ENCODE data around the gene CUBN.

The CUBN gene

DNA sequence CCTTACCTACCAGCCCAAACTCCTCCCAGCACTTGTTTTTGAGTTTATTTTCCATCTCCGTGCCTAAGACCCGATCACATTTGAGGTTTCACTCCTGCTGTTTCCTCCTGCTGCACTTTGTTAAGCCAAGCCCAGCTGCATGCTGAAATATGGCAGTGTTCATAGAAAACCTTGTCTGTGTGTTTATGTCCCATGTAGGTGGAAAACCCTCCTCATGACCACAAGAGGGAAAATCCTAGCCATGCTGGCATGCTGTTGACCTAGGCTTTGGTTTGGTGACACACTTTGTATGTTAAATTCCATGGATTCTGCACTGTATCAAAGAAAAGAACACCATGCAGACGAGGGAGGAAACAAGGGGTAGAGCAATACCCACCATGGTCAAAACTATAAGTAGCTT lies 154.4 kb downstream of the CUBN start:
- no peak overlapping the region for H3K4me3 ChIP-seq (ENCODE audit: low read depth, low read length)
- DNase-seq (ENCODE audit: low read depth), result no peak
- TF ChIP-seq POLR2A (IDR thresholded peaks at IDR 0.05; ENCODE audit: extremely low read depth, insufficient read length), result no peak
- TF ChIP-seq MYC (IDR thresholded peaks at IDR 0.05; ENCODE audit: low read depth, low read length), result no peak

DNA sequence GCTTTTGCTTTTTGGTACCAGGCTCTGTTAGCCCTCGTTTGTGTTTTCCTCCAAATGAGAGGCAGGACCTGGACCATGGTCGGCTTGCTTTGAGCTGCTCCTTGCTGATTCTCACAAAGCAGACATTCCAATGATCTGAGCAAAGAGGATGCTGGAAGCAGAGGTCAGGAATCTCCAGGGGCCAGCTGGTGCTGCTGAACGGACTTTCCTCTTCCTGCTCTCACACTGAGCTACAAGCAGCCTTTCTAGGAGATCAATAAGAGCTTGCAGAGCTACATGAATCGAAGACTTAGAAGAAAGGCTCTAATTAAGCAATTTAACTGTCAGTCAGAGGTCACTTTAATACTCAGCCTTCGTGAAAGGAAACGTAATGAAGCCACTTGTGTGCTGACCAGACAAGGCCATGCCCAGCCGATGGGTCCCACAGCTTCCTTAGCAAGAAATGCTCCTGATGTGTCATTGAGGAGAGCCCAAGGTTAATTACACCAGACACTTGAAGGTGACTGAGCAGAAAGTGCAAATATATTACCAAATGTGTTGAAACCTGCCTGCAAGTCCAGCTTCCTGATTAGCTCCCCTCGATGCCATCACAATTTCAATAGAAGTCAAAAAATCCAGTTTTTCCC lies 161.1 kb downstream of the CUBN start:
- no peak for DNase-seq (ENCODE audit: low read depth)
- TF ChIP-seq, protein P1, sequence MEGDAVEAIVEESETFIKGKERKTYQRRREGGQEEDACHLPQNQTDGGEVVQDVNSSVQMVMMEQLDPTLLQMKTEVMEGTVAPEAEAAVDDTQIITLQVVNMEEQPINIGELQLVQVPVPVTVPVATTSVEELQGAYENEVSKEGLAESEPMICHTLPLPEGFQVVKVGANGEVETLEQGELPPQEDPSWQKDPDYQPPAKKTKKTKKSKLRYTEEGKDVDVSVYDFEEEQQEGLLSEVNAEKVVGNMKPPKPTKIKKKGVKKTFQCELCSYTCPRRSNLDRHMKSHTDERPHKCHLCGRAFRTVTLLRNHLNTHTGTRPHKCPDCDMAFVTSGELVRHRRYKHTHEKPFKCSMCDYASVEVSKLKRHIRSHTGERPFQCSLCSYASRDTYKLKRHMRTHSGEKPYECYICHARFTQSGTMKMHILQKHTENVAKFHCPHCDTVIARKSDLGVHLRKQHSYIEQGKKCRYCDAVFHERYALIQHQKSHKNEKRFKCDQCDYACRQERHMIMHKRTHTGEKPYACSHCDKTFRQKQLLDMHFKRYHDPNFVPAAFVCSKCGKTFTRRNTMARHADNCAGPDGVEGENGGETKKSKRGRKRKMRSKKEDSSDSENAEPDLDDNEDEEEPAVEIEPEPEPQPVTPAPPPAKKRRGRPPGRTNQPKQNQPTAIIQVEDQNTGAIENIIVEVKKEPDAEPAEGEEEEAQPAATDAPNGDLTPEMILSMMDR (IDR thresholded peaks at IDR 0.05; ENCODE audit: low read depth, low read length), result no peak
- TF ChIP-seq MYC (IDR thresholded peaks at IDR 0.05; ENCODE audit: low read depth, low read length) (no peak), POLR2A (IDR thresholded peaks at IDR 0.05; ENCODE audit: extremely low read depth, insufficient read length) (no peak)
- no peak overlapping the region for H3K4me3 ChIP-seq (ENCODE audit: low read depth, low read length)

DNA sequence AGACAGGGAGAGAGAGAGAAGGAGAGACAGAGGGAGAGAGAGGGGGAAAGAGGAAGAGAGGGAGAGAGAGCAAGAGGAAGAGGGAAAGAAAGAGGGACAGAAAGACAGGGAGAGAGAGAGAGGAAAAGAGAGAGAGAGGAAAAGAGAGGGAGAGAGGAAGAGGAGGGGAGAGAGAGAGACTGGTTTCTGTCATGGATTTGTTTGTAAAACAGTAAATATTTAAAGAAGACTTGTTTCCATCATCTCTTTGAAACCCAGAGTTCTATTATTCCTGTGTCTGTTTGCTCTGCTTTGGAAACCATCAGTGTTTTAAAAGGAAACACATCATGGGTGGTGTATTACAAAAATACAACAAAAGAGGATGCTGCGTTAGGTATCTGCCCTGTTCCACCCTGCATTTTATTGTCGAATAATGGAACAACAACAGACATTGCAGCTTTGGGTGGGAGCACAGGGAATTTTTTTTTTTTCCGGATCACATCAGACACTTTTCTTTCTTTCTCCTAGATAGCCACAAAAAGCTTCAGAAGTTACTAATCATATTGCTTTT lies 161.7 kb downstream of the CUBN start:
- no peak overlapping the region for H3K4me3 ChIP-seq (ENCODE audit: low read depth, low read length)
- TF ChIP-seq POLR2A (IDR thresholded peaks at IDR 0.05; ENCODE audit: extremely low read depth, insufficient read length) (no peak), MYC (IDR thresholded peaks at IDR 0.05; ENCODE audit: low read depth, low read length) (no peak)
- TF ChIP-seq, protein P1 (IDR thresholded peaks at IDR 0.05; ENCODE audit: low read depth, low read length), result no peak
- TF ChIP-seq, protein P2, sequence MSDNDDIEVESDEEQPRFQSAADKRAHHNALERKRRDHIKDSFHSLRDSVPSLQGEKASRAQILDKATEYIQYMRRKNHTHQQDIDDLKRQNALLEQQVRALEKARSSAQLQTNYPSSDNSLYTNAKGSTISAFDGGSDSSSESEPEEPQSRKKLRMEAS (IDR thresholded peaks at IDR 0.05; ENCODE audit: low read depth, low read length), result no peak
- no peak for DNase-seq (ENCODE audit: low read depth)

DNA sequence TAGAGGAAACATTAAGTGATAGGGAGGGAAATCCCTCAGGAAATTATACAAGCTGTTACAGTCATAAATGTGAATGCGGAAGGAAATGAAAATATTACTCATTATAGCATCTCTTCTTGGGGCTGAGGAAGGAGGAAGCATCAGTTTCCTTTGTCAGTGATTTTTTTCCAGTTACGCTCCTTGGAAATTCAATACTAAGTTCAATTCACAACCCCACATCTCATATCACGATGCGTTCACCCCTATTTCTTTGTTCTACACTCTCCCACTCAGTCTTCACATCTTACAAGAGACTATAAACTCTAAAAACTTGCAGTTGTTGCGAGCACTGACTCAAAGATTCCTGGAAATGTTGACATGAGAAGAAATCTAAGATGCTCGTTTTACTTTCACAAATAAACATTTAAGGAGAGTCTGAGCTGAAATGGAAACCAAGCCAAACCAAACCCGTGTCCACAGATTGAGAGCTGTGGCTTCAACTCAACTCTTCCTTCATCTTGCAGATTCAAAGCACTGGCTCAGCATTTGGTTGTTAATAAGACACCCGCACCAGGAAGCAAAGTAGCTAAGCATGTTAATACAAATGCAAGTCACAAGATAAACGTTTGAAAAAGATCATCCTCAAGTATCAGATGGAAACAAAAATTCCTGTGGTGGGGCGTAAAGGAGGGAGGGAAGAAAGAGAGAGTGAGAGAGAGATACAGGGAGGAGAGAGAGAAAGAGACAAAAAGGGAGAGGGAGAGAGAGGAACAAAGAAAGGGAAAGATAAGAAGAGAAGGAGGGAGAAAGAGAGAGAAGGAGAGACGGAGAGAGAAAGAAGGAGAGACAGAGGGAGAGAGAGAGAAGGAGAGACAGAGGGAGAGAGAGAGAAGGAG lies 162.4 kb downstream of the CUBN start:
- DNase-seq (ENCODE audit: low read depth), result no peak
- TF ChIP-seq, protein P1 (IDR thresholded peaks at IDR 0.05; ENCODE audit: low read depth, low read length), result no peak
- TF ChIP-seq POLR2A (IDR thresholded peaks at IDR 0.05; ENCODE audit: extremely low read depth, insufficient read length), result no peak
- TF ChIP-seq, protein P2 (IDR thresholded peaks at IDR 0.05; ENCODE audit: low read depth, low read length), result no peak
- no peak for TF ChIP-seq MYC (IDR thresholded peaks at IDR 0.05; ENCODE audit: low read depth, low read length)
- no peak overlapping the region for H3K4me3 ChIP-seq (ENCODE audit: low read depth, low read length)

DNA sequence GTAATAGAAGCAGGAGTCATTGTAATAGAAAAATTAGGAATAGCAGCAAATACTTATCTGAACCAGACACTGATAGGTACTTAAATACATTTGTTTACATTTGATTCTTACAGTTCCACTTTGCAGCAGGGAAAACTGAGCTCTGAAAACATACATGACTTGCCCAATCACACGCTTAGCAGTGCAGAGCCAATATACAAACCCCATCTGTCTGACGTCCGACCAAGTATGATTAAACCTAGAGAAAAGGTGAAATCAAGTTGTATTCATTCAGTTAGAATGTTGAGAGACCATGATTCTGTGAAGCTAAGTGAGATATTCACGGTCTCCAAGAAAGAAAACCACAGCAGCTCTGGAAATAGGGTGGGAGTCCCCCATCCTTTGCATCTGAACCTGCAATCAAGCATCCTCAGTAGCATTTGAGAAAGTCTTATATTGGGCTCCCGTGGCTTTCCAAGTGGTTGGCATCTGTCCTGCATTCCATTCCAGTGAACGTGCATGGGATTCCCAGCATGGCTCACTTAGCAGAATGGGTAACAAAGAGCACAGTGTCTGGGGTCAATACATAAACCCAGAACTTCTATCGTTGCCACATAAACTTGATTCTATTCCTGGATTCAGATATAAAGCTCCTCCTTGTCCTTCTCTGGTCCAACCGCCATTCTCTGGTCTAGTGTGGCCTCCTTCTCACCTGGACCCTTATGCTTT lies 163.7 kb downstream of the CUBN start:
- DNase-seq (ENCODE audit: low read depth), result no peak
- no peak overlapping the region for H3K4me3 ChIP-seq (ENCODE audit: low read depth, low read length)
- TF ChIP-seq MYC (IDR thresholded peaks at IDR 0.05; ENCODE audit: low read depth, low read length) (no peak), POLR2A (IDR thresholded peaks at IDR 0.05; ENCODE audit: extremely low read depth, insufficient read length) (no peak)
- TF ChIP-seq, protein P2 (IDR thresholded peaks at IDR 0.05; ENCODE audit: low read depth, low read length), result no peak
- TF ChIP-seq, protein P1 (IDR thresholded peaks at IDR 0.05; ENCODE audit: low read depth, low read length), result no peak

DNA sequence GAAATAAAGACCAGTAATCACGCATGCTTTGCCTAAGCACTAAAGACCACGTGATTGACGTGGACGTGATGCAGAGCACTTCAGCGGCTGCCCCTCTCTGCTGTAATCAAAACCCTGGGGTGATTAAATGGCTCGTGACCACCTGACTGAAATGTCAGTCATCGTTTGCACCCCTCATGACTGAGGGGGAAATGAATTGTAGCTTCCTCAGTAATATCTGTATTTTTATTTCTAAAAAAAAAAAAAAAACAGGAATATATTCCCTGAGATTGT lies 164.3 kb downstream of the CUBN start:
- no peak for DNase-seq (ENCODE audit: low read depth)
- TF ChIP-seq MYC (IDR thresholded peaks at IDR 0.05; ENCODE audit: low read depth, low read length) (no peak), POLR2A (IDR thresholded peaks at IDR 0.05; ENCODE audit: extremely low read depth, insufficient read length) (no peak)
- TF ChIP-seq, protein P1 (IDR thresholded peaks at IDR 0.05; ENCODE audit: low read depth, low read length), result no peak
- TF ChIP-seq, protein P2 (IDR thresholded peaks at IDR 0.05; ENCODE audit: low read depth, low read length), result no peak
- H3K4me3 ChIP-seq (ENCODE audit: low read depth, low read length), result no peak overlapping the region
